ENCODE measurements around the gene APOB. TPM values are rescaled to one million over a fixed set of nuclear protein-coding genes. Genes with fewer than 3 reads are reported as not detected.

Gene APOB
- total and polyA plus RNA-seq, 2 of the 8 experiments (the other 6 are each of a cell fraction or from before 2014, with no cell fraction given): 0.15 to 0.61 TPM

GRCh38 chr2:21015281-21015645, 28.6 kb downstream of the APOB start:
- Histone ChIP-seq H3K36me3 (ENCODE audit: control insufficient read depth in 2 of 4, insufficient read depth in 4 of 4, low read length in 3 of 4) (no peaks in the 10 kb centered on the region), H3K18ac (ENCODE audit: extremely low read depth, low read length) (no peak overlapping the region), H3K23me2 (ENCODE audit: low read depth, low read length) (no peaks in the 10 kb centered on the region)

More at GRCh38 chr2:21015281-21015645, 28.6 kb downstream of the APOB start:
- Histone ChIP-seq H3K27me3 (replicated peaks in 1 of 4; ENCODE audit: control insufficient read depth in 3 of 4, extremely low read depth in 1 of 4, insufficient read depth in 3 of 4, low read length in 3 of 4) (no peaks in the 10 kb centered on the region), H2AFZ (ENCODE audit: low read length) (no peak overlapping the region), H2BK12ac (ENCODE audit: low read depth, low read length) (no peak overlapping the region), H3K14ac (ENCODE audit: insufficient read length) (no peak overlapping the region), H3K4me3 (ENCODE audit: extremely low read depth in 1 of 4, insufficient read depth in 2 of 4, low read depth in 3 of 4, low read length in 4 of 4) (no peak overlapping the region), H3K23ac (ENCODE audit: insufficient read length) (no peak overlapping the region), H4K8ac (ENCODE audit: extremely low read depth, insufficient read depth, low read length) (no peak overlapping the region), H4K91ac (replicated peaks; ENCODE audit: insufficient read length, low read length) (no peak overlapping the region), H3K79me1 (ENCODE audit: low read depth, low read length) (no peaks in the 10 kb centered on the region), H3K9me3 (ENCODE audit: insufficient read depth in 2 of 2, low read depth in 1 of 2, low read length in 1 of 2) (no peaks in the 10 kb centered on the region), H4K5ac (ENCODE audit: insufficient read length, low read depth, low read length) (no peak overlapping the region), H2BK15ac (ENCODE audit: low read length) (no peak overlapping the region), H2AK5ac (ENCODE audit: low read depth, low read length) (no peak overlapping the region), H2BK20ac (ENCODE audit: low read length) (no peak overlapping the region), H3K56ac (replicated peaks; ENCODE audit: insufficient read length, low read depth, low read length) (no peak overlapping the region), H4K20me1 (replicated peaks in 1 of 2; ENCODE audit: control insufficient read depth in 1 of 2, insufficient read depth in 2 of 2, low read length in 2 of 2) (no peaks in the 10 kb centered on the region), H3K27ac (ENCODE audit: low read depth, low read length) (no peak overlapping the region), H3K9ac (replicated peaks in 1 of 4; ENCODE audit: extremely low read depth in 1 of 4, low read depth in 3 of 4, low read length in 3 of 4) (no peak overlapping the region), H3K4me1 (replicated peaks in 1 of 4; ENCODE audit: control insufficient read depth in 3 of 4, insufficient read depth in 4 of 4, low read length in 3 of 4) (no peaks in the 10 kb centered on the region), H3K4me2 (ENCODE audit: insufficient read depth in 1 of 2, low read depth in 2 of 2, low read length in 2 of 2) (no peak overlapping the region), H3K79me2 (ENCODE audit: control insufficient read depth in 1 of 2, insufficient read depth in 2 of 2, low read length in 2 of 2) (no peaks in the 10 kb centered on the region), H3K4ac (replicated peaks; ENCODE audit: insufficient read length, low read depth, low read length) (no peak overlapping the region), H2BK120ac (replicated peaks; ENCODE audit: low read depth, low read length) (no peak overlapping the region), H2BK5ac (ENCODE audit: low read depth, low read length) (no peak overlapping the region)
- no peak for TF ChIP-seq NRF1 (IDR thresholded peaks at IDR 0.05; ENCODE audit: low read depth, low read length)
- TF ChIP-seq KDM5A (IDR thresholded peaks at IDR 0.05; ENCODE audit: low read length): no peak
- no peak for TF ChIP-seq SP1 (IDR thresholded peaks at IDR 0.05; ENCODE audit: low read depth, low read length)
- no peak for TF ChIP-seq FOSL1 (IDR thresholded peaks at IDR 0.05; ENCODE audit: insufficient read depth, low read depth, low read length)
- no peak for TF ChIP-seq SAP30 (IDR thresholded peaks at IDR 0.05; ENCODE audit: insufficient read depth, insufficient replicate concordance, low read length)
- TF ChIP-seq EZH2 (IDR thresholded peaks at IDR 0.05; ENCODE audit: low read depth, low read length, severe bottlenecking): no peak
- ChIA-PET POLR2A (ENCODE audit: partially characterized antibody) (no interaction called here), CTCF (ENCODE audit: partially characterized antibody) (interaction anchor here (0.6 to 1.2 kb wide), 3 partner anchors 11 to 1274 kb away, joined by 3 to 6 read pairs (median 4); no protein-coding TSS in a partner anchor)
- WGBS, 2 experiments (ENCODE audit: extremely low coverage in 1 of 2, insufficient coverage in 1 of 2, insufficient read length in 1 of 2, insufficient replicate concordance in 2 of 2, low coverage in 1 of 2, low lambda C conversion rate in 2 of 2, missing lambda C conversion rate in 1 of 2): 89% methylated on average over 3 of the region's 3 CpGs; no CpG with 5 or more reads in 1 of the 2 experiments
- no peak for FAIRE-seq
- DNase-seq (ENCODE audit: low read depth in 1 of 2, low spot score in 2 of 2): no peak

All from H1 (cell line).